ENCODE data around the gene BMP6.

Gene BMP6

GRCh38 chr6:7899889-7900213 is 174.0 kb downstream of the BMP6 start:
- FAIRE-seq (no peak), DNase-seq (ENCODE audit: insufficient read length, low spot score) (no peak)

DNA sequence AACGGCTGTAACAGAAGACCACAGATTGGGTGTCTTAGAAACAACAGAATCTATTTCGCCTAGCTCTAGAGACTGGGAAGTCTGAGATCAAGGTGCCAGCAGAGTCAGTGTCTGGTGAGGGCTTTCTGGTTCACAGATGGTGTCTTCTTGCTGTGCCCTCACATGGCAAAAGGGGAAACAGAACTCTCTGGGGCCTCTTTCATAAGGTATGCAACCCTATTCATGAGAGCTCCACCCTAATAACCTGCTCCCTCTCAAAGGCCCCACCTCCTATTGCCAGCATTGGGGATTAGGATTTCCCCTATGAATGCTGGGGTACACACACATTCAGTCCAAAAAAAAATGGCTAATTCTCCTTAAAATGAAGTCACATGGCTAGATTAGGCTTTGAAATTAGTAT is 174.7 kb downstream of the BMP6 start:
- no peak for FAIRE-seq
- DNase-seq (ENCODE audit: insufficient read length, low spot score) = no peak

GRCh38 chr6:7901056-7901455 is 175.2 kb downstream of the BMP6 start:
- DNase-seq (ENCODE audit: insufficient read length, low spot score) (no peak), FAIRE-seq (no peak)

- no peak for FAIRE-seq
- no peak for DNase-seq (ENCODE audit: insufficient read length, low spot score)
Measured at GRCh38 chr6:7901780-7902179, 175.9 kb downstream of the BMP6 start.

- DNase-seq (ENCODE audit: insufficient read length, low spot score) = no peak
- FAIRE-seq = no peak
Measured at GRCh38 chr6:7902221-7902620, 176.3 kb downstream of the BMP6 start.

DNA sequence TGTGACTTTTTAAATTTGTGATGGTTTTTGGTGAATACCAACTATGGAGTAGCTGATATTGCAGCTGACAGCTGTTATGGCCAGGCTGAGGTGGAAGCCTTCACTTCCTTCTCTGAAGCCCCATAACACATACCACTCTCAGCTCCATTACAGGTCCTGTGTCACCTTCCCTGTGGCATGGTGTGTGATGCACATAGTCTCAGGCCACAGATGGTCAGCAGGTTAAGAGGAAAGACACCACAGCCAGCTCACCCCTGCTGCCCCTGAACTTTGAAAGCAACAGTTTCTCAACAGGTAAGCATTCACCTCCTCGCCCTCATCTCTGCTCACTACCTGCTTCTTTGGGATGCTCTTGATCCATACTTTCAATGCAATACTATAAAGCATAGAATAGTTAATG is 177.0 kb downstream of the BMP6 start:
- FAIRE-seq (no peak), DNase-seq (ENCODE audit: insufficient read length, low spot score) (no peak)

DNA sequence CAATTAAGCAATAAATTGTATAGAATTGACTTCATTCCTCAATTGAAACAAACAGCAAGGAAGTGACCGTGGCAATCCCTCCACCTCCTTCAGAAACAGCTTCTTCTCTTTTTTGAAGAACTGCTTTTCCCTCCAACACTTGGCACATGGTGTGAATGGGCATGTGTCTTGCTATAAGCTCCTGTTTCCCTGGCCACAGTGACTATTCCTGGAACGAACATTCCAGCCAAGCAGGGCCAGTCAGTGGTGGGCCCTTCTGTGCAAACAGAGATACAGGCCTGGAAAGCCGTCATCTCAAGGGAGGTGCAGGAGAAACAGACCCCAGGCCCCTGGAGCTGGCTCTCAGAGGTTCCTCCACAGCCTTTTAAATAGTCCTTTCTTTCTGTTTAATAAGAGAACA is 177.8 kb downstream of the BMP6 start:
- FAIRE-seq (no peak), DNase-seq (ENCODE audit: insufficient read length, low spot score) (no peak)

- FAIRE-seq (no peak), DNase-seq (ENCODE audit: insufficient read length, low spot score) (no peak)
Measured at GRCh38 chr6:7904654-7905319, 178.9 kb downstream of the BMP6 start.

DNA sequence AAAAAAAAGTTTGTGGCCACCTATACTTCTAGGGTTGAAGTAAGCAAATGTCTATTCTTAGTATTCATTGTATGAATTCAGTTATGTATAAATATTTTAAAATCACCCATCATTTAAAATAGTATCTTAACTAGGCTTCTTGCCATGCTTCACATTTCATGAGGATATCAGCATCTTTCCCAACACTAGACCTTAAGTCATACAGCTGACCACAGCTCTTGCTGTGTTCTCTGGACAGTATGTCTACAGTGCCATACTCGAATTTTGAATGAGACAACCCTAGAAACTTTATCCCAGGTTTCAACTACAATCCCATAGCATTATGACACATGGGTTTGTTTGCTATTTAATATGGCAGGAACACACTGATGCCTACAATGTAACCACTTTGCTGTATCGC is 179.5 kb downstream of the BMP6 start:
- no peak for DNase-seq (ENCODE audit: insufficient read length, low spot score)
- FAIRE-seq = no peak

- FAIRE-seq = no peak
- no peak for DNase-seq (ENCODE audit: insufficient read length, low spot score)
Measured at GRCh38 chr6:7906741-7907140, 180.8 kb downstream of the BMP6 start.

GRCh38 chr6:7907159-7907558 is 181.3 kb downstream of the BMP6 start:
- FAIRE-seq = no peak
- DNase-seq (ENCODE audit: insufficient read length, low spot score) = no peak

GRCh38 chr6:7909323-7910276 is 183.7 kb downstream of the BMP6 start:
- FAIRE-seq (peak; percentile 45), DNase-seq (ENCODE audit: insufficient read length, low spot score) (no peak)

GRCh38 chr6:7910298-7910653 is 184.4 kb downstream of the BMP6 start:
- FAIRE-seq = no peak
- no peak for DNase-seq (ENCODE audit: insufficient read length, low spot score)

- FAIRE-seq (no peak), DNase-seq (ENCODE audit: insufficient read length, low spot score) (peak; percentile 80)
Measured at GRCh38 chr6:7910654-7911344, 184.9 kb downstream of the BMP6 start, which contains the start of gene TXNDC5. TXNDC5 (minus strand) TSS chr6:7910788; CDS start chr6:7910776, 12 bp downstream.

DNA sequence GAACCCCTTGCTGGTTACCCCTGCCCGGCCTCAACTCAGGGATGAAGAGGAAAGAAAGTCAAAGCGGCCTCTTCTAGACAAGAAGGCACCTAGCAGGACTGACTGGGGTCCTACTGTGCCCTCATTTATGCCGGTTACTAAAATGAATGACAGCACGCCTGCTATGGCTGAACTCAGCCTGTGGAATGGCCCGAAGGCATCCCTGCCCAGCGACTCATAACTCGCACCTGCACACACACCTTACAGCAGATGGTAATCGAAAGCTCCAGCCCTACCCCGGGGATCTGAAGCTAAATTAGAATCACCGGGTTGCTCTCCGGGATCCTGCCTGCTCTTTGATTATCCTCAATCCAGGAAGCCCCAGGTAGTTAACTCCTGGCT is 185.4 kb downstream of the BMP6 start:
- FAIRE-seq (no peak), DNase-seq (ENCODE audit: insufficient read length, low spot score) (no peak)

DNA sequence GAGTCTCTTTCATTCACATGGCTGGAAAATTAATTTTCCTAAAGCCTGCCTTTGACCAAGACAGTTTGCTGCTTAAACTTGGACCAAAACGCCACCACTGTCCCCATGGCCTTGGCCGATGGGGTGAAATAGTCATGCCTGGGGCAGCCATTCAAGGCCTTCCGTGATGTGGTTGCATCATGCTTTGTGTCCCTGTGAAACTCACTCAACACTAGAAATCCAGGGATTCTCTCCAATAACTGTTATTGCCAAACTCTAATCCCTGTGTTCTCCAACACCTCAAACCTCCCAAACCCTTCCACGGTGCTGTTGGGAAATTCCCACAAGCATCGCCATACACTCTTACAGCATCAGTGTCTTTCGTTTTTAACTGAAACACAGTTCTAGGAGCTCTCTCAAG is 186.1 kb downstream of the BMP6 start:
- FAIRE-seq = no peak
- DNase-seq (ENCODE audit: insufficient read length, low spot score) = no peak

DNA sequence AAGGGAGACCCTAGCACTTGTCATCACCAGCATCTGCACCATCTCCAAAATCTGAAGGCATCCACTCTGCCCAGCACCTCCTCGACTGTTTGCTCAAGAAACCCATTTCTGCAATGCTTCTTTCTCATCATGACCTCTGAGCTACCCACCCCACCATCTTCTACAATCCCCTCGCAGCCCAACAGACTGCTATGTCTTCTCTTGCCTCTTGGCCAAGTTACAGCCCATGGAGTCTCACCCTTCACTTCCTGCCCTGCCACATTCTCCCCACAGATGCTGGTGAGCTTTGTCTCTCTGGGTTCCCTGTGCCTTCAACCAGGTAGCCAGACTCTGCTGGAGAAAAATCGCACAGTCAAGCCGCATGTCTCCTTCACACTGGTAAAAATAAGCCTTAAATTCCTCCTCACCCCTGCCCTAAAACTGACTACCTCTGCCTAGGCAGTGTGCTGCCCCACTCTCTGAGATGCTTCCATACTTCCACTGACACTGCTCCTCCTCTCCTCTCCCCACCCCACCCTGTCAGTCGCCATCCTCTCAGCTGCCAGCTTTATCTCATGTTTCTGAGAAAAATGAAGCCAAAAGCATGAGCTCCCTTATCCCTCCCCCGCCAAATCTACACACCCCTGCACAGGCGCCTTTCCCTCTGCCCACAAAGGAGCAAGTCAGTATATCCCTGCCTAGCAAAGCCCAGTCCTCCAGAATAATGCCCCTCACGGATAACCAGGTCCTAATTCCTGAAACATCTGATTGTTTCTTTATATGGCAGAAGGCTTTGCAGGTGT is 187.0 kb downstream of the BMP6 start:
- FAIRE-seq = no peak
- DNase-seq (ENCODE audit: insufficient read length, low spot score) = no peak

- DNase-seq (ENCODE audit: insufficient read length, low spot score) = no peak
- FAIRE-seq = no peak
Measured at GRCh38 chr6:7914311-7914710, 188.4 kb downstream of the BMP6 start.

- DNase-seq (ENCODE audit: insufficient read length, low spot score) (no peak), FAIRE-seq (peak; percentile 62)
Measured at GRCh38 chr6:7914991-7915789, 189.3 kb downstream of the BMP6 start.

- no peak for DNase-seq (ENCODE audit: insufficient read length, low spot score)
- FAIRE-seq = peak; percentile 88
Measured at GRCh38 chr6:7916959-7917358, 191.1 kb downstream of the BMP6 start.
